OCI-LY1 (cell line): ENCODE results near the gene TMEM11.

ENCODE experiments used
- H2AFZ ChIP-seq: fragments of 200-600 bp; sonication (generic), shearing (Covaris generic); 2 replicates; pipeline ENCODE4 v1.6.0; 2014; ENCODE audit warnings: antibody characterized with exemption, mild to moderate bottlenecking, low read length
- H3F3A ChIP-seq: fragments of 200-600 bp; sonication (generic), shearing (Covaris generic); 2 replicates; pipeline ENCODE4 v1.6.0; 2014; ENCODE audit warnings: mild to moderate bottlenecking, antibody characterized with exemption, low read length, moderate library complexity; ENCODE audit not compliant: insufficient read depth
- H3K27ac ChIP-seq: fragments of 200-600 bp; sonication (generic); 2 replicates; pipeline ENCODE4 v1.5.1; 2014; ENCODE audit warnings: low read length, mixed run types, mild to moderate bottlenecking, low read depth; ENCODE audit not compliant: poor library complexity, severe bottlenecking
- H3K27me3 ChIP-seq: fragments of 200-600 bp; sonication (generic); 2 replicates; pipeline ENCODE4 v1.6.0; 2014; ENCODE audit warnings: antibody characterized with exemption, mild to moderate bottlenecking, low read length, moderate library complexity; ENCODE audit not compliant: insufficient read depth
- H3K36me3 ChIP-seq: fragments of 200-600 bp; sonication (generic); 2 replicates; pipeline ENCODE4 v1.6.1; 2014; ENCODE audit warnings: mild to moderate bottlenecking, antibody characterized with exemption, low read length, moderate library complexity, mixed read lengths; ENCODE audit not compliant: insufficient read depth
- H3K4me1 ChIP-seq: fragments of 200-600 bp; sonication (generic); 2 replicates; pipeline ENCODE4 v1.5.1; 2014; ENCODE audit warnings: mild to moderate bottlenecking, low read length, moderate library complexity; ENCODE audit not compliant: insufficient read depth, severe bottlenecking
- H3K4me2 ChIP-seq: fragments of 200-600 bp; sonication (generic), shearing (Covaris generic); 2 replicates; pipeline ENCODE4 v1.6.1; 2014; ENCODE audit warnings: low read length
- H3K4me3 ChIP-seq: fragments of 200-600 bp; sonication (generic); 2 replicates; pipeline ENCODE4 v1.5.1; 2014; ENCODE audit warnings: low read length, low read depth, mild to moderate bottlenecking, mixed read lengths; ENCODE audit not compliant: poor library complexity, severe bottlenecking
- H3K79me2 ChIP-seq: fragments of 200-600 bp; shearing (Covaris generic); 2 replicates; pipeline ENCODE4 v1.6.1; 2016; ENCODE audit warnings: mixed run types, low read length, mixed read lengths; ENCODE audit not compliant: insufficient read depth
- H3K9ac ChIP-seq: fragments of 200-600 bp; sonication (generic), shearing (Covaris generic); 2 replicates; pipeline ENCODE4 v1.6.1; 2014; ENCODE audit warnings: mild to moderate bottlenecking, low read length, mixed read lengths
- H3K9me2 ChIP-seq: fragments of 200-600 bp; sonication (generic), shearing (Covaris generic); 2 replicates; pipeline ENCODE4 v1.6.1; 2014; ENCODE audit warnings: low read depth, mild to moderate bottlenecking, low read length, mixed read lengths
- H3K9me3 ChIP-seq: fragments of 200-600 bp; shearing (Covaris generic); 2 replicates; pipeline ENCODE4 v1.6.1; 2014; ENCODE audit warnings: low read length, mixed read lengths
- H4K20me1 ChIP-seq: fragments of 200-600 bp; sonication (generic), shearing (Covaris generic); 2 replicates; pipeline ENCODE4 v1.6.0; 2016; ENCODE audit warnings: mild to moderate bottlenecking, low read length; ENCODE audit not compliant: insufficient read depth
- EZH2 ChIP-seq: fragments of 200-600 bp; sonication (generic), shearing (Covaris generic); IDR thresholded peaks from 2 replicates; pipeline ENCODE4 v1.8.0; 2017; ENCODE audit warnings: borderline replicate concordance, mixed run types, mild to moderate bottlenecking, antibody characterized with exemption, low read length, moderate library complexity, mixed read lengths
- TF ChIP-seq, protein P1 (sequence below): fragments of 200-600 bp; sonication (generic), shearing (Covaris generic); IDR thresholded peaks from 2 replicates; pipeline ENCODE4 v1.5.1; 2017; ENCODE audit warnings: mild to moderate bottlenecking, antibody characterized with exemption, low read length, moderate library complexity, mixed read lengths

TMEM11 gene

GRCh38 chr17:21177854-21178600, 35.9 kb downstream of the TMEM11 start:
- H3K27me3 ChIP-seq = no peaks in the 10 kb centered on the region
- H3K9me2 ChIP-seq = no peaks in the 10 kb centered on the region
- H3K4me1 ChIP-seq = no peaks in the 10 kb centered on the region
- H3K9me3 ChIP-seq = no peaks in the 10 kb centered on the region
- no peak overlapping the region for H2AFZ ChIP-seq
- no peak overlapping the region for H3K4me3 ChIP-seq
- H3K9ac ChIP-seq = no peak overlapping the region
- H3K36me3 ChIP-seq = no peaks in the 10 kb centered on the region; the same call in 1 of the 2 replicates
- H3F3A ChIP-seq = no peaks in the 10 kb centered on the region
- H3K4me2 ChIP-seq = no peak overlapping the region
- no peaks in the 10 kb centered on the region for H3K79me2 ChIP-seq
- H4K20me1 ChIP-seq = no peaks in the 10 kb centered on the region
- H3K27ac ChIP-seq = no peak overlapping the region
- TF ChIP-seq EZH2 = no peak
- TF ChIP-seq, protein P1, sequence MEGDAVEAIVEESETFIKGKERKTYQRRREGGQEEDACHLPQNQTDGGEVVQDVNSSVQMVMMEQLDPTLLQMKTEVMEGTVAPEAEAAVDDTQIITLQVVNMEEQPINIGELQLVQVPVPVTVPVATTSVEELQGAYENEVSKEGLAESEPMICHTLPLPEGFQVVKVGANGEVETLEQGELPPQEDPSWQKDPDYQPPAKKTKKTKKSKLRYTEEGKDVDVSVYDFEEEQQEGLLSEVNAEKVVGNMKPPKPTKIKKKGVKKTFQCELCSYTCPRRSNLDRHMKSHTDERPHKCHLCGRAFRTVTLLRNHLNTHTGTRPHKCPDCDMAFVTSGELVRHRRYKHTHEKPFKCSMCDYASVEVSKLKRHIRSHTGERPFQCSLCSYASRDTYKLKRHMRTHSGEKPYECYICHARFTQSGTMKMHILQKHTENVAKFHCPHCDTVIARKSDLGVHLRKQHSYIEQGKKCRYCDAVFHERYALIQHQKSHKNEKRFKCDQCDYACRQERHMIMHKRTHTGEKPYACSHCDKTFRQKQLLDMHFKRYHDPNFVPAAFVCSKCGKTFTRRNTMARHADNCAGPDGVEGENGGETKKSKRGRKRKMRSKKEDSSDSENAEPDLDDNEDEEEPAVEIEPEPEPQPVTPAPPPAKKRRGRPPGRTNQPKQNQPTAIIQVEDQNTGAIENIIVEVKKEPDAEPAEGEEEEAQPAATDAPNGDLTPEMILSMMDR = no peak

- no peaks in the 10 kb centered on the region for H3F3A ChIP-seq
- no peaks in the 10 kb centered on the region for H4K20me1 ChIP-seq
- no peak for TF ChIP-seq EZH2
- TF ChIP-seq, protein P1 = no peak
- no peaks in the 10 kb centered on the region for H3K9me3 ChIP-seq
- no peak overlapping the region for H3K27ac ChIP-seq
- H3K4me3 ChIP-seq = no peak overlapping the region
- no peaks in the 10 kb centered on the region; the same call in 1 of the 2 replicates for H3K36me3 ChIP-seq
- no peaks in the 10 kb centered on the region for H3K79me2 ChIP-seq
- no peaks in the 10 kb centered on the region for H3K4me1 ChIP-seq
- no peaks in the 10 kb centered on the region for H3K27me3 ChIP-seq
- H3K4me2 ChIP-seq = no peak overlapping the region
- no peaks in the 10 kb centered on the region for H3K9me2 ChIP-seq
- no peak overlapping the region for H3K9ac ChIP-seq
- no peak overlapping the region for H2AFZ ChIP-seq
Measured at GRCh38 chr17:21177401-21177800, 36.6 kb downstream of the TMEM11 start.

DNA sequence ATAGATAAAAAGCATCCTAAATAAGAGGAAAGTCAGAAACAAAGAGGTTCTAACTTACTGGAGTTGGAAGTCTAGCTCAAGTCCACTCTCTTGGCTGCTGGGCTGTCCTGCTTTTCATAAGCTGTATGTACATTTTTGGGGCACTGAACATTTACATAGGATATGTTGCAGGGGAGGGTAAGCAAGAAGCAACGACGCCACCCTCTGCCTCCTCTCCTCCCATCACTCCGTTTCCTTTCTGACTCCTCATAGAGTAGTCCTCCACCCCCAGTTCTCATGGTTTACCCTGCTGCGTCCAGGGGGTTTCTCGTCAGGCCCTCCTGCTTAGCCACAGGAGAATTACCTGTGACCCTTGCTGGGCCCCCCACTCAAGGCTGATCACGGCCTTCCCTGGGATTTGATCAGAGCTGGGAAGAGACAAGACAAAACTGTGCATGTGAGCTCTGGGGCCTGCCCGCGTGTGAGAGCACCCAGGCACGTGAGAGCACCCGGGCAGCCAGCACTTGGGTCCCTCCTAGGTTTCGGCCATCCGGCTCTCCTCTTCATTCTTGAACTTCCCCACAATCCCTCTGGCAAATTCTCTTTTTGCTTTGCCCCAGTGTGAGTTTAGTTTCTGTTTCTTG, 37.1 kb downstream of the TMEM11 start:
- Histone ChIP-seq H3K4me1 (no peaks in the 10 kb centered on the region), H3K27me3 (no peaks in the 10 kb centered on the region), H3K27ac (no peak overlapping the region), H3K36me3 (peaks cover 2% of the 10 kb centered on the region), H3K9me2 (no peaks in the 10 kb centered on the region), H3K4me2 (no peak overlapping the region), H3K4me3 (no peak overlapping the region), H3K9ac (no peak overlapping the region), H3K79me2 (no peaks in the 10 kb centered on the region), H2AFZ (no peak overlapping the region), H4K20me1 (no peaks in the 10 kb centered on the region), H3F3A (no peaks in the 10 kb centered on the region), H3K9me3 (no peaks in the 10 kb centered on the region)
- no peak for TF ChIP-seq EZH2
- TF ChIP-seq, protein P1 = no peak
